OCI-LY7 (cell line): ENCODE data around the gene SCYL3. TPM values are rescaled to one million over a fixed set of nuclear protein-coding genes. Genes with fewer than 3 reads are reported as not detected.

Experiments
- BruUV-seq: library from RNA; stranded (reverse); fragments of 400-500 nt; replicated peaks from 2 replicates; lab custom pipeline; 2021; lab: Mats Ljungman, UMichigan
- CTCF ChIA-PET: fragments of 300-600 bp; sonication (Branson Sonifier 250); formaldehyde crosslinking; loops from one replicate; lab custom pipeline; 2022; ENCODE audit warnings: antibody characterized with exemption; ENCODE audit not compliant: unreplicated experiment; lab: Charles Lee
- POLR2A ChIA-PET: fragments of 300-600 bp; sonication (Branson Sonifier 250); formaldehyde crosslinking; loops from one replicate; lab custom pipeline; 2022; ENCODE audit warnings: antibody characterized with exemption; lab: Charles Lee
- DNase-seq: peaks from one replicate; pipeline ENCODE4 v3.0.0-alpha.2; 2015; ENCODE audit warnings: low spot score
- H2AFZ ChIP-seq: fragments of 200-600 bp; sonication (generic), shearing (Covaris generic); 2 replicates; pipeline ENCODE4 v1.6.1; 2014; ENCODE audit warnings: mild to moderate bottlenecking, antibody characterized with exemption, low read length, moderate library complexity
- H3K27ac ChIP-seq: fragments of 200-600 bp; sonication (generic); 2 replicates; pipeline ENCODE4 v1.5.1; 2014; ENCODE audit warnings: mixed run types, low read depth, mild to moderate bottlenecking, moderate library complexity, low read length, inconsistent platforms; ENCODE audit not compliant: poor library complexity, severe bottlenecking
- H3K36me3 ChIP-seq: fragments of 200-600 bp; sonication (generic); 2 replicates; pipeline ENCODE4 v1.6.1; 2014; ENCODE audit warnings: mild to moderate bottlenecking, antibody characterized with exemption, low read length, moderate library complexity, mixed read lengths; ENCODE audit not compliant: insufficient read depth
- H3K4me1 ChIP-seq: fragments of 200-600 bp; sonication (generic); 2 replicates; pipeline ENCODE4 v1.5.1; 2014; ENCODE audit warnings: mild to moderate bottlenecking, low read length; ENCODE audit not compliant: insufficient read depth, poor library complexity, severe bottlenecking
- H3K4me2 ChIP-seq: fragments of 200-600 bp; sonication (generic); 2 replicates; pipeline ENCODE4 v1.6.1; 2014; ENCODE audit warnings: mild to moderate bottlenecking, low read length
- H3K4me3 ChIP-seq: fragments of 200-600 bp; sonication (generic); 2 replicates; pipeline ENCODE4 v1.5.1; 2014; ENCODE audit warnings: mild to moderate bottlenecking, low read depth, low read length; ENCODE audit not compliant: poor library complexity, severe bottlenecking
- H3K79me2 ChIP-seq: fragments of 200-600 bp; sonication (generic); 2 replicates; pipeline ENCODE4 v1.6.1; 2016; ENCODE audit warnings: low read depth, mild to moderate bottlenecking, low read length, moderate library complexity, mixed read lengths; ENCODE audit not compliant: insufficient read depth
- H3K9me2 ChIP-seq: fragments of 200-600 bp; sonication (generic); 2 replicates; pipeline ENCODE4 v1.6.1; 2016; ENCODE audit warnings: mild to moderate bottlenecking, low read length, mixed read lengths; ENCODE audit not compliant: insufficient read depth
- H3K9me3 ChIP-seq: fragments of 200-600 bp; sonication (generic); 2 replicates; pipeline ENCODE4 v1.6.1; 2014; ENCODE audit warnings: mild to moderate bottlenecking, mixed run types, low read length, mixed read lengths
- H4K20me1 ChIP-seq: fragments of 200-600 bp; sonication (generic); 2 replicates; pipeline ENCODE4 v1.6.1; 2014; ENCODE audit warnings: mild to moderate bottlenecking, antibody characterized with exemption, low read length, moderate library complexity, mixed read lengths; ENCODE audit not compliant: insufficient read depth
- EZH2phosphoT487 ChIP-seq: fragments of 200-600 bp; sonication (generic); IDR thresholded peaks from 2 replicates; pipeline ENCODE4 v1.6.1; 2018; ENCODE audit warnings: low read depth, borderline replicate concordance, mild to moderate bottlenecking, mixed run types, antibody characterized with exemption, low read length, moderate library complexity, mixed read lengths
- intact Hi-C: fragments of 100-400 bp; cut with micrococcal nuclease; formaldehyde crosslinking; loops from one replicate; pipeline ENCODE4 v1.10.0; 2022; ENCODE audit not compliant: unreplicated experiment
- total RNA-seq, 2 experiments: library from RNA; depleted of rRNA in 1 of 2; stranded (reverse); fragments of >200 nt in 1 of 2; shearing (Covaris generic) in 1 of 2; gene quantifications; 2 replicates each; pipeline ENCODE4 v1.2.3, GENCODE V29; 2014 to 2022
- TF ChIP-seq, protein P1 (sequence below): fragments of 200-600 bp; sonication (generic); conservative IDR thresholded peaks from 2 replicates; pipeline ENCODE4 v1.5.1; 2014; ENCODE audit warnings: mild to moderate bottlenecking, antibody characterized with exemption, low read length, moderate library complexity, mixed read lengths

The SCYL3 gene
- total RNA-seq, 2 experiments from 2014 or later, result 5.9 to 7.6 TPM

DNA sequence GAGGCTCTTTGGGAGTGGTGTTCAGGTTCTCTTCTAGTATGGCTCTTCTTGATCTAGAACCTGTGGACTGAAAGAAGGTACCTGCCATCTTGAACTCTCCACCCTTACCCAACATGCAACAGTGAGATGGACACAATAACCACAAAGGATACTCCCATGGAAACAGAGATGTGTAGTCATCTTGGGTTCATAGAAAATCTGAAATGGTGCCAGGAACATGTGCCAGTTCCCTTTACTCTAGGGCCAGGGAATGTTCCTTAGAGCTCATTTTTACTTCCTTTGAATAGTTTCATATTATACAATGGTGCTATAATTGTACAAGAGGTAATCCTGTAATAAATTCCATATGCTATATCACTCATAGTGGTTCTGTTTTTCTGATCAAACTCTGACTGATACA, 13.2 kb upstream of the SCYL3 start:
- TF ChIP-seq EZH2phosphoT487, result no peak
- Histone ChIP-seq H3K4me1 (no peaks in the 10 kb centered on the region), H3K27ac (no peak overlapping the region), H4K20me1 (no peaks in the 10 kb centered on the region), H3K4me3 (no peak overlapping the region), H3K4me2 (no peak overlapping the region), H3K9me2 (no peaks in the 10 kb centered on the region), H3K79me2 (no peaks in the 10 kb centered on the region), H2AFZ (no peak overlapping the region), H3K36me3 (no peaks in the 10 kb centered on the region), H3K9me3 (no peaks in the 10 kb centered on the region)
- intact Hi-C loops, result no loop called here
- POLR2A ChIA-PET, result interaction anchor here (0.6 to 1.3 kb wide), 3 partner anchors 12 to 146 kb away, joined by 3 to 9 read pairs (median 3); partner anchors contain the start of gene SCYL3
- DNase-seq, result no peak
- CTCF ChIA-PET, result no interaction called here
- no TSS peak for BruUV-seq

DNA sequence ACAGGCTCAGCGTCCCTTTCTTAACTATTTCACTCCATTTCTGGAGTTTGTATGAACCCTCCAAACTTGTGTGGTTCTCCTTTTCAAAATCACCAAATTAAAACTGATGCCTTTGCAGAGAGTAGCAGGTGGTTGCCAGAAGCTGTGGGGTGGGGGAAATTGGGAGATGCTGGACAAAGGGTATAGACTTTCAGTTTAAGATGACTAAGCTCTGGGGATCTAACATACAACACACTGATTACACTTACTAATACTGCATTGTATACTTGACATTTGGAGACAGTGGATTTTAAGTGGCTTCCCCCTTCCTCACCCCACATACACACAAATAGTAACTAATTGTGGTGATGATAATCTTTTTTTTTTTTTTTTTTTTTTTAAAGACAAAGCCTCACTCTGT, 11.1 kb upstream of the SCYL3 start:
- Histone ChIP-seq H3K27ac (no peak overlapping the region), H3K79me2 (no peaks in the 10 kb centered on the region), H3K4me2 (no peak overlapping the region), H3K9me2 (no peaks in the 10 kb centered on the region), H3K9me3 (no peaks in the 10 kb centered on the region), H4K20me1 (no peaks in the 10 kb centered on the region), H2AFZ (no peak overlapping the region), H3K4me3 (no peak overlapping the region), H3K4me1 (no peaks in the 10 kb centered on the region), H3K36me3 (no peaks in the 10 kb centered on the region)
- intact Hi-C loops, result no loop called here
- POLR2A ChIA-PET, result no interaction called here
- CTCF ChIA-PET, result no interaction called here
- BruUV-seq, result no TSS peak
- TF ChIP-seq EZH2phosphoT487, result no peak
- TF ChIP-seq, protein P1, sequence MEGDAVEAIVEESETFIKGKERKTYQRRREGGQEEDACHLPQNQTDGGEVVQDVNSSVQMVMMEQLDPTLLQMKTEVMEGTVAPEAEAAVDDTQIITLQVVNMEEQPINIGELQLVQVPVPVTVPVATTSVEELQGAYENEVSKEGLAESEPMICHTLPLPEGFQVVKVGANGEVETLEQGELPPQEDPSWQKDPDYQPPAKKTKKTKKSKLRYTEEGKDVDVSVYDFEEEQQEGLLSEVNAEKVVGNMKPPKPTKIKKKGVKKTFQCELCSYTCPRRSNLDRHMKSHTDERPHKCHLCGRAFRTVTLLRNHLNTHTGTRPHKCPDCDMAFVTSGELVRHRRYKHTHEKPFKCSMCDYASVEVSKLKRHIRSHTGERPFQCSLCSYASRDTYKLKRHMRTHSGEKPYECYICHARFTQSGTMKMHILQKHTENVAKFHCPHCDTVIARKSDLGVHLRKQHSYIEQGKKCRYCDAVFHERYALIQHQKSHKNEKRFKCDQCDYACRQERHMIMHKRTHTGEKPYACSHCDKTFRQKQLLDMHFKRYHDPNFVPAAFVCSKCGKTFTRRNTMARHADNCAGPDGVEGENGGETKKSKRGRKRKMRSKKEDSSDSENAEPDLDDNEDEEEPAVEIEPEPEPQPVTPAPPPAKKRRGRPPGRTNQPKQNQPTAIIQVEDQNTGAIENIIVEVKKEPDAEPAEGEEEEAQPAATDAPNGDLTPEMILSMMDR, result no peak
- DNase-seq, result no peak

DNA sequence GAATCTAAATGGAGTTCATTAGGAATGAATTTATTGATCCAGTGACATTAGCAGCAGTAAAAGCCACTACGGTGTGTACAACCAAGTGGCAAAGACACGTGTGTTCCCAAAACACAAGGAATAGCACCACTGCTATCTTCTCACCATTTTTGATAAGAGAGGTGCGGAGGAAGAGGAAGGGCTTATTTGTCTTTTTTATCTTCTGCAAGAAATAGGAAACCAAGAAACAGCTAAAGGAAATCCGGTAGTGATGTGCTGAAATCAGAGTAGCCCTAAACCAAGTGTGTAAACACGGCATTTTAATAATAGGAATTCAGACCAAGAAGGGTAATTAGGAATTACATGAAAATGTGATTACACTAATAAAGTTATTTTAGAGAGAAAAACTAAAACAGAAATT, 9.1 kb upstream of the SCYL3 start:
- BruUV-seq, result no TSS peak
- H3K9me2 ChIP-seq, result no peaks in the 10 kb centered on the region
- CTCF ChIA-PET, result no interaction called here
- no peak overlapping the region for H3K4me3 ChIP-seq
- no peaks in the 10 kb centered on the region for H3K9me3 ChIP-seq
- intact Hi-C loops, result no loop called here
- POLR2A ChIA-PET, result interaction anchor here (2.2 kb wide), 1 partner anchor 10 kb away, joined by 7 read pairs; no protein-coding TSS in a partner anchor
- H3K27ac ChIP-seq, result no peak overlapping the region
- no peak overlapping the region for H2AFZ ChIP-seq
- H3K36me3 ChIP-seq, result no peaks in the 10 kb centered on the region
- H3K79me2 ChIP-seq, result no peaks in the 10 kb centered on the region
- H3K4me2 ChIP-seq, result no peak overlapping the region
- no peak for DNase-seq
- no peaks in the 10 kb centered on the region for H4K20me1 ChIP-seq
- TF ChIP-seq, protein P1, result no peak
- TF ChIP-seq EZH2phosphoT487, result no peak
- H3K4me1 ChIP-seq, result no peaks in the 10 kb centered on the region
